ENCODE data around the gene ST6GALNAC3.

The ST6GALNAC3 gene

DNA sequence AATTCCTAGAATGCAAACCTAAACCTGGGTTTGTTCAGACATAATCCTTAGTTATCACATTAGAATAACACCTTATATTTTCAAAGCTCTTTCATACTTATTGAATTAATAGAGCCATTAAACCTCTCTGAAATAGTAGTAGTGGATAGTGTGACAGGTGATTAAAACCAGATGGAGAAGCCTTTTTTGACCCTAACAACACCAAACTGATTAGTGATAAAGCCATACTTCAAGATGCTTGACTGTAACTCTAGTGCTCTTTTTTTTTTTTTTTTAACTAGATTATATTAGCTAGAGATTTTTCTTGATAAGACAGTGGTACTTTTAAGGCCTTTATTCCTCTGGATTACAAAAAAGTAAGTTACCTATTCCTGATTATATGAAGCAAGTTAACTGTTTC, 190.1 kb downstream of the ST6GALNAC3 start:
- H3K4me3 ChIP-seq (IDR thresholded peaks at IDR 0.05; ENCODE audit: insufficient read depth, low read depth, low read length): no peak overlapping the region
- H3K36me3 ChIP-seq (ENCODE audit: insufficient read depth): no peaks in the 10 kb centered on the region
- no peaks in the 10 kb centered on the region for H3K27me3 ChIP-seq (ENCODE audit: insufficient read depth, low read depth)
- no peak overlapping the region for H3K9ac ChIP-seq
- H4K20me1 ChIP-seq (ENCODE audit: insufficient read depth): no peaks in the 10 kb centered on the region
- TF ChIP-seq, protein P1, sequence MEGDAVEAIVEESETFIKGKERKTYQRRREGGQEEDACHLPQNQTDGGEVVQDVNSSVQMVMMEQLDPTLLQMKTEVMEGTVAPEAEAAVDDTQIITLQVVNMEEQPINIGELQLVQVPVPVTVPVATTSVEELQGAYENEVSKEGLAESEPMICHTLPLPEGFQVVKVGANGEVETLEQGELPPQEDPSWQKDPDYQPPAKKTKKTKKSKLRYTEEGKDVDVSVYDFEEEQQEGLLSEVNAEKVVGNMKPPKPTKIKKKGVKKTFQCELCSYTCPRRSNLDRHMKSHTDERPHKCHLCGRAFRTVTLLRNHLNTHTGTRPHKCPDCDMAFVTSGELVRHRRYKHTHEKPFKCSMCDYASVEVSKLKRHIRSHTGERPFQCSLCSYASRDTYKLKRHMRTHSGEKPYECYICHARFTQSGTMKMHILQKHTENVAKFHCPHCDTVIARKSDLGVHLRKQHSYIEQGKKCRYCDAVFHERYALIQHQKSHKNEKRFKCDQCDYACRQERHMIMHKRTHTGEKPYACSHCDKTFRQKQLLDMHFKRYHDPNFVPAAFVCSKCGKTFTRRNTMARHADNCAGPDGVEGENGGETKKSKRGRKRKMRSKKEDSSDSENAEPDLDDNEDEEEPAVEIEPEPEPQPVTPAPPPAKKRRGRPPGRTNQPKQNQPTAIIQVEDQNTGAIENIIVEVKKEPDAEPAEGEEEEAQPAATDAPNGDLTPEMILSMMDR (conservative IDR thresholded peaks at IDR 0.05; ENCODE audit: low read depth, low read length): no peak
- H3K4me1 ChIP-seq (ENCODE audit: low read depth, poor library complexity, severe bottlenecking): peaks cover 26% of the 10 kb centered on the region
- no peak overlapping the region for H3K27ac ChIP-seq
- H3K79me2 ChIP-seq (ENCODE audit: insufficient read depth, low read depth): no peaks in the 10 kb centered on the region
- H3K4me2 ChIP-seq: no peak overlapping the region
- H2AFZ ChIP-seq (ENCODE audit: low read depth): no peak overlapping the region

GRCh38 chr1:76266762-76267161, 192.2 kb downstream of the ST6GALNAC3 start:
- no peak overlapping the region for H3K4me2 ChIP-seq
- H2AFZ ChIP-seq (ENCODE audit: low read depth): no peak overlapping the region
- H3K4me1 ChIP-seq (ENCODE audit: low read depth, poor library complexity, severe bottlenecking): peaks cover 44% of the 10 kb centered on the region
- H3K9ac ChIP-seq: no peak overlapping the region
- H3K4me3 ChIP-seq (IDR thresholded peaks at IDR 0.05; ENCODE audit: insufficient read depth, low read depth, low read length): no peak overlapping the region
- H3K79me2 ChIP-seq (ENCODE audit: insufficient read depth, low read depth): no peaks in the 10 kb centered on the region
- TF ChIP-seq, protein P1 (conservative IDR thresholded peaks at IDR 0.05; ENCODE audit: low read depth, low read length): no peak
- H3K27me3 ChIP-seq (ENCODE audit: insufficient read depth, low read depth): no peaks in the 10 kb centered on the region
- H3K27ac ChIP-seq: no peak overlapping the region
- no peaks in the 10 kb centered on the region for H4K20me1 ChIP-seq (ENCODE audit: insufficient read depth)
- no peaks in the 10 kb centered on the region for H3K36me3 ChIP-seq (ENCODE audit: insufficient read depth)

DNA sequence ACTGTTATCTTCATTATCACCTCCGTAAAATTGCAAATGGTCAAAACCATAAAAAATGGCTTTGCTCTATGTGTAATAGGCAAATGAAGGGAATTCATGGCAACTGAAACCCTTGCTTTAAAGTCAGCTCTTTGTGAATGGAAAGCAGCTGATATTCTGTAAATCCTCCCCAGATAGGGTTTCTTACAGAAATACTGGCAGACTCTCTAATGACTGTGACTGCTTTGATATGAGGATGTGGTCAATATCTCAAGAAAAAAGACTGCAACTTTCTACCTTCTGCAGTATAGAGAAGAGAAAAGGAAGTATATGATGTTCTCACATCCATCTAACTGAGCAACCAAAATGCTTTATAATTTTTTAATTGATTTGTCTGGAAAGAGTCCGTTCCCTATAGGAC, 193.1 kb downstream of the ST6GALNAC3 start:
- H3K9ac ChIP-seq: no peak overlapping the region
- H4K20me1 ChIP-seq (ENCODE audit: insufficient read depth): no peaks in the 10 kb centered on the region
- no peaks in the 10 kb centered on the region for H3K36me3 ChIP-seq (ENCODE audit: insufficient read depth)
- TF ChIP-seq, protein P1 (conservative IDR thresholded peaks at IDR 0.05; ENCODE audit: low read depth, low read length): no peak
- no peaks in the 10 kb centered on the region for H3K27me3 ChIP-seq (ENCODE audit: insufficient read depth, low read depth)
- H3K79me2 ChIP-seq (ENCODE audit: insufficient read depth, low read depth): no peaks in the 10 kb centered on the region
- H3K4me1 ChIP-seq (ENCODE audit: low read depth, poor library complexity, severe bottlenecking): peaks cover 44% of the 10 kb centered on the region
- H3K27ac ChIP-seq: peak overlapping the region; percentile 20; the same call in 1 of the 2 replicates
- no peak overlapping the region for H3K4me3 ChIP-seq (IDR thresholded peaks at IDR 0.05; ENCODE audit: insufficient read depth, low read depth, low read length)
- no peak overlapping the region for H2AFZ ChIP-seq (ENCODE audit: low read depth)
- peak overlapping the region; percentile 36 for H3K4me2 ChIP-seq

DNA sequence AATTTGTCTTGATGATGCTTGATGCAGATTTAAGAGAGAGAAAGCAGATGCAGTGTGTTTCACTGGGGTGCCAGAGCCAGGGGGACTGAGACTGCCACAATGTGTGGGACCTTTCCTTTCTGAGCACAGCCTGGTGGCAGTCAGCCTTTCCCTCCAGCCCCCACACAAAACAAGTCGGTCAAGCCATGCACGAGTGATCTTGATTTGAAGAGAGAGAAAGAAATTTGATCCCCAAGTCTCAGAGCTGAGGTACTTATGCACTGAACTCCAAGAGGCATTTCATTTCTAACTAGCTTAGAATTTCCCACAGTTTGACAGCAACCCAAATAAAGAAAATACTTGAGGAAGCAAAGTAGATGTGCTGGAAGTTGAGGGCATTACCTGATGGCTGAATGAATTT, 193.8 kb downstream of the ST6GALNAC3 start:
- H3K9ac ChIP-seq: no peak overlapping the region
- H3K79me2 ChIP-seq (ENCODE audit: insufficient read depth, low read depth): no peaks in the 10 kb centered on the region
- peak overlapping the region; percentile 36 for H3K4me2 ChIP-seq
- H3K4me1 ChIP-seq (ENCODE audit: low read depth, poor library complexity, severe bottlenecking): peaks cover 44% of the 10 kb centered on the region
- no peak overlapping the region for H3K4me3 ChIP-seq (IDR thresholded peaks at IDR 0.05; ENCODE audit: insufficient read depth, low read depth, low read length)
- TF ChIP-seq, protein P1 (conservative IDR thresholded peaks at IDR 0.05; ENCODE audit: low read depth, low read length): no peak
- peak overlapping the region; percentile 75; the same call in 1 of the 2 replicates for H3K27ac ChIP-seq
- no peaks in the 10 kb centered on the region for H3K36me3 ChIP-seq (ENCODE audit: insufficient read depth)
- H2AFZ ChIP-seq (ENCODE audit: low read depth): no peak overlapping the region
- no peaks in the 10 kb centered on the region for H4K20me1 ChIP-seq (ENCODE audit: insufficient read depth)
- no peaks in the 10 kb centered on the region for H3K27me3 ChIP-seq (ENCODE audit: insufficient read depth, low read depth)

All from KMS-11 (cell line).